Epithelial cell of esophagus (primary cell): Measurements from ENCODE around the gene RCL1.

Experiments
- DNase-seq: peaks from one replicate; pipeline ENCODE4 v3.0.0; 2010; ENCODE audit warnings: low read depth
- H3K4me3 ChIP-seq: 2 replicates; pipeline ENCODE4 v1.5.1; 2011; ENCODE audit warnings: mild to moderate bottlenecking, low read length, control low read depth
- TF ChIP-seq, protein P1 (sequence below): IDR thresholded peaks from 2 replicates; pipeline ENCODE4 v1.5.1; 2011; ENCODE audit warnings: low read depth, mild to moderate bottlenecking, low read length, control low read depth, inconsistent platforms; ENCODE audit not compliant: insufficient read depth; ENCODE audit errors: missing control alignments

Gene RCL1

DNA sequence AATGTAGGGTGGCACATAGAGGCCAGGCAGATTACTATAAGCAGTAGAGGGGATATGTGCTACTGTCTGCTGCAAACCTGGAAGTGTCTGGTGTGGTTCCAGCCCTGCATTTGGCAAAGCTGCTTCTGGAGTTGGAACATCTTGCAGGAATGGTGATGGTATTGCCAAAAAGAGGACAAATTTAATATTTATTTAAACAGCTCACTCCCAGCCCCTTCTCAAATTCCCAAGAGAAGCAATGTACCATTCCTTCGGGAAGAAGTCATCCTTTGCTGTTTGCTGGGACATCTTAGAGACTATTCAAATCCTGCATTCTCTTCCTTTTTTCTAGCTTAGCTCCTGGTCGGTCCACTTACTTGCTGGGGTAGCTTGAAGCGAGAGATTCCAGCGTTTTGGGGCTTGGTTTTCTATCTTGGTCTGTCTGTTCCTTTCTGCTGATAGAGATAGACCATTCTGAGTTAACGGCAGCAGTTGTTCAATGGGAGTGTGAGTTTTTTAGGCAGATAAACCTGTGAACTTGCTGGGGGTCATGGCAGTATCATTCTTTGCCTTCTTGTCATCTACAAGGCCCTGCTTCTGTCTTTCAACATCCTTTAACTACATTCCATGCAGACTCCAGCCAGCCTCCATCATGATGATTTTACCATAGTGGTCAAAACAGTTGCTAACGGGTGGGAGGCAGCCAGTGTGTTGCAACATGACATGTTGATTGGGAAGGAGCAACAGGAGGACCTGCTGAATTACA, 69.9 kb downstream of the RCL1 start:
- DNase-seq, result no peak
- no peak overlapping the region for H3K4me3 ChIP-seq
- TF ChIP-seq, protein P1, sequence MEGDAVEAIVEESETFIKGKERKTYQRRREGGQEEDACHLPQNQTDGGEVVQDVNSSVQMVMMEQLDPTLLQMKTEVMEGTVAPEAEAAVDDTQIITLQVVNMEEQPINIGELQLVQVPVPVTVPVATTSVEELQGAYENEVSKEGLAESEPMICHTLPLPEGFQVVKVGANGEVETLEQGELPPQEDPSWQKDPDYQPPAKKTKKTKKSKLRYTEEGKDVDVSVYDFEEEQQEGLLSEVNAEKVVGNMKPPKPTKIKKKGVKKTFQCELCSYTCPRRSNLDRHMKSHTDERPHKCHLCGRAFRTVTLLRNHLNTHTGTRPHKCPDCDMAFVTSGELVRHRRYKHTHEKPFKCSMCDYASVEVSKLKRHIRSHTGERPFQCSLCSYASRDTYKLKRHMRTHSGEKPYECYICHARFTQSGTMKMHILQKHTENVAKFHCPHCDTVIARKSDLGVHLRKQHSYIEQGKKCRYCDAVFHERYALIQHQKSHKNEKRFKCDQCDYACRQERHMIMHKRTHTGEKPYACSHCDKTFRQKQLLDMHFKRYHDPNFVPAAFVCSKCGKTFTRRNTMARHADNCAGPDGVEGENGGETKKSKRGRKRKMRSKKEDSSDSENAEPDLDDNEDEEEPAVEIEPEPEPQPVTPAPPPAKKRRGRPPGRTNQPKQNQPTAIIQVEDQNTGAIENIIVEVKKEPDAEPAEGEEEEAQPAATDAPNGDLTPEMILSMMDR, result no peak

DNA sequence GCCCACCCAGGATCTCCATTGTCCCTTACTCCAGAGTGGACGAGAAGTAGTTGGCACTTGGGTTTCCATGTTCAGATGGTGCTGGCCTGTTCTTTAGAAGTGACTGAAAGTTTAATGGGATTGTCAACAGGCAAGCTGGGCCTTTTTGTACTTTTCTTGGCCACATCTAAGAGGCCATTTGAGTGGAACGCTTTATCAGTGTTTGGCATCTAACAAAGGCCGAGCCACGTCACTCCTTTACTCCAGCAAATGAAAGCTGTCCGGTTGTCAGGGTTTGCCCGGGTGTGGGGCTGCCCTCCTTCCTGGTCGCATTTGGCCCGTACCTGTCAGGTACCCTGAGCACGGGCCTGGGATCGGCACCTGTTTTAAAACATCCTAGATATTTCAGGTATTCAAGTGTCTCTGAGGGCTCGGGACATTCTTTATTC, 71.5 kb downstream of the RCL1 start:
- TF ChIP-seq, protein P1, result no peak
- H3K4me3 ChIP-seq, result no peak overlapping the region
- DNase-seq, result no peak

DNA sequence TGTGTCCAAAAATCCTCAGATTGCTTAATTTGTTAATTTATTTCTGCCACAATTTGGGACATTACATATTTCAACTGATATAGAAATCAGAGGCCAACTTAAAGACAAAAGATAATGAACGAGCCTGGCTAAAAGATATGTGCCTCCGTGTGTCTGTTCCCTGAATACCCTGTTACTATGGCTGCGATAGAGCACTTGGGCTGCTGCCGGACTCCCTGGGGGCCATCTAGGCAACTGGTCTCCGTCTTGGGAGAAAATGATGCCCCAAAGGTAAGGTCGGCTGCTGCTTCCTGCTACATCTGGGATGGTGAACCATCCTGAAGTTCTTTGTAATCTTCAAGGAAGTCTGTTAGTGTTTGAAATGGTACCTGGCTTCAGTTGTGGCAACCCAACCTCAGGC, 72.0 kb downstream of the RCL1 start:
- no peak overlapping the region for H3K4me3 ChIP-seq
- TF ChIP-seq, protein P1, result no peak
- no peak for DNase-seq

DNA sequence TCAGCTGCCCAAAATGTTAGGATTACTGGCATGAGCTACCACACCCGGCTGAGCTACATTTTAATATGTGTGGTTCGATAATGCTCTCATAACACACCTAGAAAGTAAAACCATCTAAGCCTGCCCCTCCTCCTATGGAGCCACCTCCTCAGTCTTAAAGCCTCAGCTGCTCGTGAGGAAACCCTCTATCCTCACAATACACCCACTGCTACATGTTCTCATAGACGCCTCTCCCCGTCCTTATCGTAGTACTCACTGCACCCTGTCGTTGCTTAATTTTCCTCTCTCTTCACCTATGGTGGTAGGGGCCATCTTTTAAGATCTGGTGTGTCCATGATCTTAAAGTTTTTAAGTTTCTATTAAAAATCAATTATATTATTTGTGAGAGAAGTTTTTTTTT, 72.9 kb downstream of the RCL1 start:
- no peak overlapping the region for H3K4me3 ChIP-seq
- TF ChIP-seq, protein P1, result no peak
- no peak for DNase-seq

DNA sequence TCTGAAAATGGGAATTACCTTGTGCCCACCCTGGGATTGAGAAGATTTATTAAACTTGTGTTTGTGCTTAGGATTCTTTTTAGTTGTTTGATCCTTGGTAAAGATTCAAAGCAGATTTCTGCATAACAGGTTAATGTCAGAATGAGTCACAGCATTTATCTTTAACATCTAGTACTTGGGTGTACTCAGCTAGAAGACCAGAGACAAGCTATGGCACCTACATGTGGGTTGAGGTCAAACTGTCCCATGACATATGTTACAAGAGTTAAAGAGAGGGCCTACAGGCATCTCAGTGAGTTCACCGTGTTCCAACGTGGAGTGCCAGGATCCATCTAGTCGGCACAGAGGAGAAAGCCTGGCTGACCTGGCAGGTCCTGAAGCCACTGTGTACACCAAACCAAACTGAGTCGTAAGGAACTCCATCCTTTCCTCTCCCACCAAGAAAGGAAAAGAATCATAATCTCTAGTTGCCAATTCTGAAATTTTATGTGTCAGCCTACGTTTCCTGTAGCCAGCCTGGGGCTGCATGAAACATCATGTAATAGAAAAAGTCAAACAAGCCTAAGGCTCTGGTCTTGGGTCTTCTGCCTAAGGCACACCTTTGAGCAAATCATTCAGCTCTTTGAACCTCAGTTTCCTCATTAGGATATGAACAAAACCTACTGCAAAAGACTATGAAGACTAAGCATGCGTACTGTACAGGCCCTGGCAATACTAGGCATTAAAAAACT, 73.7 kb downstream of the RCL1 start:
- TF ChIP-seq, protein P1, result no peak
- no peak overlapping the region for H3K4me3 ChIP-seq
- peak; percentile 30 for DNase-seq

DNA sequence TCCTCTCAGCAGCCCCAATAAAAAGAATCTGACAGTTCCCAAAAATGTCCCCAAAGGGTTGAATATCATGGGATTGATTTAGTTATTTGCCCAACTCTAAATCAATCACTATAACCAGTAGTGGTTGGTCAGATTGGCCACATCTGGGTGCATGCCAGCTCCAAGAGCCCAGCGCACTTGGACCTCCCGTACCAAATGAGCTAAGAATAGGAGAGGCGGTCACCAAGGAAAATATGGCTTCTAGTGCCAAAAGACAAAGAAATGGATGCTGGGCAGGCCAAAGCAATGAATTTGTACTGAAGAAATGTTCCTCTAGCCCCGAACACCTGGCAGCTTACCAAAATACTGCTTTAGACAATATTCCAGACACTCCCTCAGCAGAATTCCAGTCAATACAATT, 80.3 kb downstream of the RCL1 start:
- DNase-seq, result no peak
- TF ChIP-seq, protein P1, result no peak
- H3K4me3 ChIP-seq, result no peak overlapping the region
